Activated T-cell treated with anti-CD3 and anti-CD28 coated beads, Interleukin-2, amount 50 U/mL, for 4 hours (primary cell): ENCODE results near the gene SPTB. TPM values are rescaled to one million over a fixed set of nuclear protein-coding genes. Genes with fewer than 3 reads are reported as not detected.

Source experiments
- ATAC-seq, 2 donors: fragments of 200-7000 bp; cut with Tn5 transposase; one replicate each; pipeline ENCODE4 v1.10.0; 2021
- DNase-seq: peaks from one replicate; pipeline ENCODE4 v3.0.0-alpha.2; 2020
- H3K27me3 Mint-ChIP-seq: one replicate; pipeline ENCODE4 v1.8.0; 2021; ENCODE audit warnings: low read depth, mixed read lengths
- H3K36me3 Mint-ChIP-seq: one replicate; pipeline ENCODE4 v1.8.0; 2022; ENCODE audit warnings: mixed read lengths; ENCODE audit not compliant: insufficient read depth
- H3K4me1 Mint-ChIP-seq: one replicate; pipeline ENCODE4 v1.8.0; 2021; ENCODE audit warnings: low read depth, mixed read lengths
- H3K4me3 Mint-ChIP-seq: one replicate; pipeline ENCODE4 v1.8.0; 2021; ENCODE audit warnings: mild to moderate bottlenecking, moderate library complexity, mixed read lengths
- H3K9me3 Mint-ChIP-seq: one replicate; pipeline ENCODE4 v1.8.0; 2021; ENCODE audit warnings: mixed read lengths
- total RNA-seq, 3 donors: library from RNA; stranded (reverse); gene quantifications; one replicate each; pipeline ENCODE4 v1.2.1, GENCODE V29; 2021

SPTB gene
- total RNA-seq, 3 donors from 2014 or later: 0.08 to 0.20 (median 0.08) TPM

DNA sequence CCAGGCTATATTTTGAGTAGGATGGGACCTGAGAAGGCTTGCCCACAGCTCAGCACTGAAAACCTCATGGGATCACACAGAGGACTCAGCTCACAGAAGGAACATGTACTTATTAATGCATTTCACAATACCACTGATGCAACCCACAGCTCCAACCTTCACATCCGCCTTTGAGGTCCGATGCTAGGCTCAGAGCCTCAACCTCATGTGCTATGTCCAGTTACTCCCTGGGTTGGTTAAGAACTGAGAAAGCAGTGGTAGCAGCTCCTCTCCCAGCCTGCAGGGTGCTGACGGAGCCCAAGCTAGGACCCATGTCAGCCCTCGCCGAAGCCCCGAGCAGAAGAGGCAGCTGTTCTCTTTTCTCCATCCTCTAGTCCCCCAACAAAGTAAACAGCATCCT is 52.9 kb downstream of the SPTB start:
- no peak for DNase-seq
- H3K27me3 Mint-ChIP-seq: peaks cover 9% of the 10 kb centered on the region
- H3K9me3 Mint-ChIP-seq: no peaks in the 10 kb centered on the region
- no peaks in the 10 kb centered on the region for H3K36me3 Mint-ChIP-seq
- ATAC-seq: no peak
- peaks cover 4% of the 10 kb centered on the region for H3K4me1 Mint-ChIP-seq
- no peak overlapping the region for H3K4me3 Mint-ChIP-seq

DNA sequence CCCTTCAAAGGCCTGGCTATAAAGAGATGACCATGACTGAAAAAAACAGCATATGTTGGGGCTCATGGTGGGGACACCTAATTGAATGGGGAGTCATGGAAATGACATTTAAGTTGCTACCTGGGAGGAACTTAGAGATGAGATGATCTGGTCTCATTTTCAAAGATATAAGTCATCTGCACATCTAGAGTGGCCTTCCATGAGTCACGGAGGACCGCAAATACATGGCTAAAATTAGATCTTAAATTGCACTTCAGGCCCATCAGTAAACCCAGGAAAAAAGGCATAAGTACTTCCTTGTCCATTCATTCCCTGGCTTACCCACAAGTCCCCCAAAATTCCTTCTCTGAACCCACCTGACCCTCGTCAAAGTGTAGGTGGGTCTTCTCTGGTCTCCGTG is 53.4 kb downstream of the SPTB start:
- ATAC-seq: no peak
- H3K4me1 Mint-ChIP-seq: peaks cover 4% of the 10 kb centered on the region
- H3K4me3 Mint-ChIP-seq: no peak overlapping the region
- H3K36me3 Mint-ChIP-seq: no peaks in the 10 kb centered on the region
- no peaks in the 10 kb centered on the region for H3K9me3 Mint-ChIP-seq
- no peak for DNase-seq
- peaks cover 9% of the 10 kb centered on the region for H3K27me3 Mint-ChIP-seq

DNA sequence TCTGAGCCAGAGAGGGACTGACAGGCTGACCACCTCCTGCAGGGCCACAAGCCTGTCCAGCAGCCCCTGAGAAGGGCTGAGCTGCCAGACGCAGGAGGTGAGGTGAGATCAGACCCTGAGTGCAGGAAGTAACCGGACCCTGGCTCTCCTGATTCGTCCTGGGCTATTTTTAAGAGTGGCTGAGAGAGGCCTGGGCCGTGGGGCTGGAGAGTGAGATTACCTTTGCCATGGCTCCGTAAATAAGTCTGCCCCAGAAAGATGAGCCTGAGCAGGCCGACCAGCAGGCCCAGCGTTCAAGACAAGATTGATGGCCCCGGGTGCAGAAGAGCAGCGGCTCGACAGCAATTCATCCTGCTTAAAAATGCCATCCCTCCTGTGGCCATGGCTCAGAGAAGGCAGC is 54.2 kb downstream of the SPTB start:
- H3K4me1 Mint-ChIP-seq: peaks cover 4% of the 10 kb centered on the region
- ATAC-seq: no peak
- no peaks in the 10 kb centered on the region for H3K36me3 Mint-ChIP-seq
- H3K9me3 Mint-ChIP-seq: no peaks in the 10 kb centered on the region
- peaks cover 14% of the 10 kb centered on the region for H3K27me3 Mint-ChIP-seq
- no peak for DNase-seq
- H3K4me3 Mint-ChIP-seq: no peak overlapping the region

DNA sequence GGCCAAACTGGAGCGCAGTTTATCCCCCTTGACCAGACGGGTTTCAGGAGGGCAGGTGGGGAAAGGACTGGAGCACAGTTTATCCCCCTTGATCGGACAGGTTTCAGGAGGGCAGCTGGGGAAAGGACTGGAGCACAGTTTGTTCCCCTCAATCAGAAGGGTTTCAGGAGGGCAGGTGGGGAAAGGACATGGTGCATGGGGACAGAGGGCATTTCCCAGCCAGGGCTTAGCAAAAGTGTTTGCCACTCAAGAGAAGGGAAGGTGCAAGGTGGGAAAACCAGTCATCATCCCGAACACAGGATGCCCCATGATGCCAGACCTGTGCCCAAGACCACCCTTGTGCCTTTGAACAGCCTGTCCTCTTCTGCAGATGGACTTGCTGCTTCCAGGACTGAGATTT is 54.7 kb downstream of the SPTB start:
- Mint-ChIP-seq H3K4me1 (peaks cover 4% of the 10 kb centered on the region), H3K36me3 (no peaks in the 10 kb centered on the region), H3K4me3 (no peak overlapping the region), H3K27me3 (peaks cover 14% of the 10 kb centered on the region), H3K9me3 (no peaks in the 10 kb centered on the region)
- ATAC-seq (no peak), DNase-seq (no peak)

DNA sequence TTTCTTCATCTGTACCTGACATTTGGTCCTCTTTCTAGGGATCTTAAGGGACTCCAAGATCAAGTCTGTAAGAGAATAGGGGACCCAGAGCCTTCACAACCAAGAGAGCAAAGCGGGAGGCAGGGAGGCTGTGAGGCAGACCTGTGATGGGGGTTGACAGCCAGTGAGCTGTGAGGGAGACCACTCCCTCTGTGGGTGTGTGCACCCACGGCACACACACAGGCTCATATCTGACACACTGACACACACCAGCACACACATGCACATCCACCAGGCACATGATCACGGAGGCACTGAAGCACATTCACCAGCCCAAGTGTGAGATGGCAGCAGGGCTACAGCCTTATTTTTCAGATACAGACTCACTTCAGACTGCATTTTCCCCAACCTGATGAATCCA is 55.2 kb downstream of the SPTB start:
- Mint-ChIP-seq H3K9me3 (no peaks in the 10 kb centered on the region), H3K4me1 (peaks cover 4% of the 10 kb centered on the region), H3K4me3 (no peak overlapping the region), H3K36me3 (no peaks in the 10 kb centered on the region), H3K27me3 (peaks cover 17% of the 10 kb centered on the region)
- ATAC-seq: no peak
- no peak for DNase-seq

DNA sequence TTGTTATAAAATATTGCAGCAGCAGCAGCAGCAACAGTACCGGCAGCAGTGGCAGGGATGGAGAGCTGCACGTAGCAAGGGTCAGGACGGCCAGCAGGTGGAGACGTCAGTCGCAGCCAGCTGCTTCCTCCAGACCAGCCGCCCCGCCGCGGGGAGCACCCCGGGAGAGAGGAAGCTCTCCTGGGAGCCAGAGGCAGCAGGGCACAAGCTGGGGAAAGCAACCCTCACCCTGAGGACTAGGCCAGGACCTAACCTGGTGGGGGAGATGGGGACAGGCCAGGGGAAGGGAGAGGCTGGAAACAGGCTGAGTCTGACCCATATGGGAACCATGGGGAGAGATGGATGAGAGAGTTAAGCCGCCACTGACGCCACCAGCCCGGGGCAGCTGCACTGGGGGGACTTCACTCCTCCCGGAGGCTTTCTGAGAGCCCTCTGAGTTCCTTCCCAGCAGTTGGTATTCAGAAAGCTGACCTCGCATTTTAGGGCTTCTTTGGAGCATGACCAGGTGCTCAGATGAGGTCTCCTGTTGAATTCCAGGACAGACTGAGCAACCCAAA is 56.3 kb downstream of the SPTB start:
- Mint-ChIP-seq H3K27me3 (peaks cover 17% of the 10 kb centered on the region), H3K9me3 (no peaks in the 10 kb centered on the region), H3K4me1 (peaks cover 4% of the 10 kb centered on the region), H3K36me3 (no peaks in the 10 kb centered on the region), H3K4me3 (no peak overlapping the region)
- DNase-seq (peak; percentile 61), ATAC-seq (peak; percentile 91)

DNA sequence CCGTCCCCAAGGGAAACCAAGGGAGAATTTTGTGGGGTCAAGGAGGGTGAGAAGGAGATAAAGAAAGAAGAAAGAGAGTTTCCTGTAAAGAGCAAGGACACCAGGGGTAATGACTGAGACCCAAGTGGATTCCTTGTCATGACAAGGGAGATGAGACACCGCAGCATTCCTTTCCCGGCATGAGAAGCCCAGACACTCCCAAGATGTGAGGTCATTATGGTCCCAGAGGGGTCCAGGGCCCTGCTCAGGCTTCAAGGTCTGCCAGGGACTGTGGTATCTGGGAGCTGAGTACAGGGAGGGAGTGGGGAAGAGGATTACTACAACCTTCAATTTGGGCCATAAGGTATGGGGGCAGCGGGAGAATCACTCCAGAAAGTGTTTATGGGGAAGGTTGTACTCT is 58.1 kb downstream of the SPTB start:
- DNase-seq (no peak), ATAC-seq (no peak)
- peaks cover 22% of the 10 kb centered on the region for H3K27me3 Mint-ChIP-seq
- H3K36me3 Mint-ChIP-seq: no peaks in the 10 kb centered on the region
- peaks cover 4% of the 10 kb centered on the region for H3K4me1 Mint-ChIP-seq
- no peaks in the 10 kb centered on the region for H3K9me3 Mint-ChIP-seq
- H3K4me3 Mint-ChIP-seq: no peak overlapping the region

DNA sequence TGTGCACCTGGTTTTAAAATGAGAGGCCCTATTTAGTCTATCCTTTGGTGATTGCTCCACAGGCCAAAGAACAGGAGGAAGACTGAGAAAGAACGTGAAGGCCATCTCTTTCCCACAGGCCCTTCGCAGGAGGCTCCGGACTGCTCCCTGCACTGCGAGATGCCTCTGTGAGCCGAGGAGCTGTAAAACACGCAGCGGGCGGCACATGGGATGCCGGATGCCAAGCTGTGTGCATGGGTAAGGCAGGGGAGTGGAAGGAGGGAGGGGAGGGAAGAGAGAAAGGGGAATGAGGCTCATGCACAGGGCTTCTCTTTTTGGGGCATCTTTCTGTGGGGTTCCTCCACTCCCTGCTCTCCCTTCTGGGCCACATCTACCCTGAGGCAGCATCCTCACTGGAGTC is 61.6 kb downstream of the SPTB start:
- Mint-ChIP-seq H3K4me1 (peaks cover 1% of the 10 kb centered on the region), H3K36me3 (no peaks in the 10 kb centered on the region), H3K4me3 (no peak overlapping the region), H3K27me3 (peaks cover 19% of the 10 kb centered on the region), H3K9me3 (no peaks in the 10 kb centered on the region)
- DNase-seq (no peak), ATAC-seq (no peak)

DNA sequence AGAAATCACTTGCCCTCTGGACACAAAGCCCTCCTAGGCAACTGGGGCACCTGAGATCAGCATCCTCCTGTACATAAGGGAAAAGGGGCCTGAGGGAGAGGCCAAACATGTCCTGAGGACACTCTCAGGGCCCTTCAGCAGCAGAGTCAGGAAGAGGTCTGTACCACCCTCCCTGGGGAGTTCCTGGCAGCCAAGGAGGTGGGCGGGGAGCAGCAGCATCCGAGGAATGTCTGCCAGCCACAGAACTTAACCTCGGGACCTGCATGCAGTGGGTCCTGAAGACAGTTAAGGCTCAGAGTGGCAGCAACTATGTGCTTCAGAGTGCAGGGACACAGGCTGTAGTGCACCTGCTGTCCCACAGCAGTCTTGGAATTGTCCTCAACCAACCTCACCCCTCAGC is 62.1 kb downstream of the SPTB start:
- Mint-ChIP-seq H3K4me1 (peaks cover under 1% of the 10 kb centered on the region), H3K4me3 (no peak overlapping the region), H3K9me3 (no peaks in the 10 kb centered on the region), H3K36me3 (no peaks in the 10 kb centered on the region), H3K27me3 (peaks cover 17% of the 10 kb centered on the region)
- DNase-seq (no peak), ATAC-seq (no peak)

DNA sequence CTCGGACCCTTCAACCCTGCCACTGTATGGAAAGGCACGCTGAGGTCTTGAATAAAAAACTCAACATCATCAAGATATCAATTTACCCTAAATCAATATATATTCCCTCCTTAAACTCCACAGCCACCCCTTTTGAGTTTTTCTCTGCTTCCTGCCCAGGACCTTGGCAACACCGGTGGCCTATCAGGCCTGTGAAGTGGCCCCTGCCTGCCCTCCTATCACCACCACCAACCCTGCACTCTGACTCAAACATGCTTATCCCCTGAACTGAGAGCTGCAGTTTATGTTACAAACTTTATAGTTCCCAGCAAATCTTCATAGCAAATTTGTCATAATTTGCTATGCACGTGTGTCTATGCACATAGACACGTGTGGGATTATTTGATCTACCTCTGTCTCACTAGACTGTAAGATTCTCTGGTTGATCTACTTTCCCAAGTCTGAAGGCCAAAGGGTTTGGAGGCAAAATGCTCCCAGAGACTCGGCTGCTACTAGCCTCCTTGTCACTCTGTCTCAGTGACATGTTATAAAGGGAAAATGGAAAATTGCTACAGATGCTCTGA is 63.4 kb downstream of the SPTB start:
- H3K9me3 Mint-ChIP-seq: no peaks in the 10 kb centered on the region
- H3K27me3 Mint-ChIP-seq: peaks cover 17% of the 10 kb centered on the region
- no peaks in the 10 kb centered on the region for H3K36me3 Mint-ChIP-seq
- ATAC-seq: no peak
- H3K4me1 Mint-ChIP-seq: peaks cover 6% of the 10 kb centered on the region
- no peak for DNase-seq
- no peak overlapping the region for H3K4me3 Mint-ChIP-seq

DNA sequence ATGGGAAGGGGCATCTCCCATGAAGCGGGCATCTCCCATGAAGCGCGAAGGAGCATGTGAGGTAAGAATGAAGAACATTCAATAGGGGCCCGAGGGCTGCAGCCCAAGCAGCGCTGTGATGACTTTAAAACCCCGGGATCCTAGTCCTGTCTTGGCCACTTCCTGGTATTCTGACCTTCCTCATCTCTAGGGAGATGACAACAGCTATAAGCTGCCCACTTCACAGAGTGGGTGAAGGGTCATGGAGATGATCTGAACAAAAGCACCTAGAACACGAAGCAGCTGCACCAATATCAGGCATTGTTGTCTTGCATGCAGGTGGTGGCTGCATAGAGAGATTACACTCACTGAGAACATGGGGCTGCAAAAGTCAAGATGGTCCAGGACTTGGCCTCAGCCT is 64.5 kb downstream of the SPTB start:
- H3K36me3 Mint-ChIP-seq: no peaks in the 10 kb centered on the region
- peaks cover 6% of the 10 kb centered on the region for H3K4me1 Mint-ChIP-seq
- H3K9me3 Mint-ChIP-seq: no peaks in the 10 kb centered on the region
- DNase-seq: no peak
- ATAC-seq: no peak
- H3K27me3 Mint-ChIP-seq: peaks cover 12% of the 10 kb centered on the region
- H3K4me3 Mint-ChIP-seq: no peak overlapping the region

DNA sequence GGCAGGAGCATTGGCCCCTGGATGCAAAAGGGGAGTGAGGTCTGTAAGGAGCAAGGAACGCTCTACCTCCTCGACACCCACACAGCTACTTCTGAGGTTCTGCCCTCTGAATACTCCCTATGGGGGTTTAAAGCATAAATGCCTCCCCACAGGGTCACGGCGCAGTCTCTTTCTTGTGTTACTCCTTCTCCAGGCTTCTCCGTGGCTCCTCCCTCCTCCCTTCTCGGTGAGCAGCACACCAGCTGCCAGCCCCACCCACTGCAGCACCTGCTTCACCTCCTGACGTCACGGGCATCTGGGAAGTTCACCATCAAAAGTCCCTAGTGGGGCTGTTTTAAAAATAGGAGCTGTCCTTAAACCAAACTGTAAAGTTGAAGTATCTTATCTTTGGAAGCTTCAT is 67.3 kb downstream of the SPTB start:
- no peak overlapping the region for H3K4me3 Mint-ChIP-seq
- DNase-seq (peak; percentile 36), ATAC-seq (peak; percentile 30 to 50)
- peaks cover 8% of the 10 kb centered on the region for H3K27me3 Mint-ChIP-seq
- no peaks in the 10 kb centered on the region for H3K36me3 Mint-ChIP-seq
- no peaks in the 10 kb centered on the region for H3K9me3 Mint-ChIP-seq
- peaks cover 6% of the 10 kb centered on the region for H3K4me1 Mint-ChIP-seq

DNA sequence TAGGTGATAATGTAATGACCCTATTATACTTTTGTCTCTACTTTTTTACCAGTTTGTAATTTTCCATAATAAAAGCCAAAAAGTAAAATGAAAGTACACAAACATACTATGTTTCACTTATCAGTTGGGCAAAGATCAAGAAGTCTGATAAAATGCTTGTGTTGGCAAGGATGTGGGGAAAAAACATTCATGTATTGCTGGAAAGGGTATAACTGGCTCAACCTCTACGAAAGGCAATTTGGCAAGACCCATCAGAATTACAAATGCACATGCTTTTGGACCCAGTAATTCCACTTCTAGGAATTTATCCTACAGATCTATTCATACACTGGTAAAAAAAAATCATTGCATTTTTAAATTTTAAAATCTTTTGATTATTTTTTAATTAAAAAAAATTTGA is 68.0 kb downstream of the SPTB start:
- DNase-seq (no peak), ATAC-seq (no peak)
- peaks cover 7% of the 10 kb centered on the region for H3K27me3 Mint-ChIP-seq
- no peaks in the 10 kb centered on the region for H3K9me3 Mint-ChIP-seq
- peaks cover 6% of the 10 kb centered on the region for H3K4me1 Mint-ChIP-seq
- no peaks in the 10 kb centered on the region for H3K36me3 Mint-ChIP-seq
- no peak overlapping the region for H3K4me3 Mint-ChIP-seq

DNA sequence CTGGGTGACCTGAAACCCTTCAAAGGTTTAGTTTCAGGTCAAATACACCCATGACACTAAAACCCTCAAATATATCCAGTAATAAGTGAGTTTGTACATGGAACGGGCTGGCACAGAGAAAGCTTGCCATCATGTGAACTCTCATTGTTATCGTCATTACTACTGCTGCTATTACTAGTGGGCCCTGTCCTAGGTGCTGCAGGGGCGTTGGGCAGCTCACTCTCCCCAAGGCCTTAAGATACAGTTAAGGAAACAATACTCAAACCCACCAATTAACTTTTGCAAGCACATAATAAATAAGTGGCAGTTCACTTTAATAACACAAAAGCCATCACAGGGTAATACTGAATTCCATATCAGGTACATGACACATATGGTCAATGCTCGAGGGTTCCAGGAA is 71.3 kb downstream of the SPTB start:
- H3K4me3 Mint-ChIP-seq: no peak overlapping the region
- no peak for ATAC-seq
- peaks cover 3% of the 10 kb centered on the region for H3K27me3 Mint-ChIP-seq
- H3K9me3 Mint-ChIP-seq: no peaks in the 10 kb centered on the region
- no peaks in the 10 kb centered on the region for H3K36me3 Mint-ChIP-seq
- peaks cover 6% of the 10 kb centered on the region for H3K4me1 Mint-ChIP-seq
- no peak for DNase-seq

DNA sequence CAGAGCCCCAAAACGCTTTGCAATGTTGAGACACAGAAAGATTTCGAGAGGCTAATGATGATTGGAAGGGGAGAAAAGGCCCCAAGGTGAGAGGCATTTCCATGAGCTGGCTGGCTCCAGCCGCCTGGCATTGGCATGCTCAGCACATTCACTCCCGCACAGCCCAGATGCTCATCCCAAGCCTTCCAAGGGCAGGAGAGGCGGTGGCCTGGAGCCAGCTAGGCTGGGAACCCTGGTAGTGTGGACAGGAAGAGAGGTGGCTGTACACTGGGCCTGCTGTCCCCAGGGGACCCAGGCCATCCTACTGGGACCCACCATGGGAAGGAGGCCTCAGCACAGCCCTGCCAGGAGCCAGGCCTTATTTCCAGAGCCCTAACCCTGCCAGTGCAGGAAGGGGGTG is 72.2 kb downstream of the SPTB start:
- ATAC-seq (no peak), DNase-seq (no peak)
- Mint-ChIP-seq H3K4me3 (no peak overlapping the region), H3K36me3 (no peaks in the 10 kb centered on the region), H3K4me1 (peaks cover 5% of the 10 kb centered on the region), H3K9me3 (no peaks in the 10 kb centered on the region), H3K27me3 (peaks cover 3% of the 10 kb centered on the region)
